Amniotic epithelial cell (primary cell): ENCODE measurements around the gene ARFGEF2.
"Not testable (repeated sequence)": the region's sequence is repeated elsewhere in the genome, so short reads cannot be mapped to it uniquely, and the experiment has no call there.

Source experiments
- DNase-seq: peaks from one replicate; pipeline ENCODE4 v3.0.0-alpha.2; 2010; ENCODE audit warnings: low read depth

Gene ARFGEF2

GRCh38 chr20:49078310-49078709, 156.8 kb downstream of the ARFGEF2 start:
- DNase-seq: no peak

- DNase-seq: not testable (repeated sequence)
Observed at GRCh38 chr20:49082295-49082694, 160.8 kb downstream of the ARFGEF2 start.
